Measurements from ENCODE around the gene RIT2.

The RIT2 gene

DNA sequence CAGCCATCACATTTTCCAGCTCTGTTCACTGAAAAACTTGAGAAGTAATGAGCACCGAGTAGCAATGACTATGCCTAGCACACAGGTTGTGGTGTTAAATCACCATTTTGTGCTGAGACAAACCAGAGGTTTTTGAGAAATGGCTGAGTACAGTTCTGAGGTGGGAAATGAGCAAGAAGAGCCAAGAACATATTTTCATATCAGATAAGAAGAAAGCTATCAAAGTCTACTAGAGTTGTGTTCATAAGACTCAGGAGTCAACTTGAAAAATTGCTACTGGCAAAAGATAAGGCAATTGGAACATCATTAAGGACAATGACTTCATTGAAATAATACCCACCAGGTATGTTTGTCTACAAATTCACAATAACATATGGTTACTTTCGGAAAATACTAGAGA is 108.1 kb downstream of the RIT2 start:
- DNase-seq = no peak

DNA sequence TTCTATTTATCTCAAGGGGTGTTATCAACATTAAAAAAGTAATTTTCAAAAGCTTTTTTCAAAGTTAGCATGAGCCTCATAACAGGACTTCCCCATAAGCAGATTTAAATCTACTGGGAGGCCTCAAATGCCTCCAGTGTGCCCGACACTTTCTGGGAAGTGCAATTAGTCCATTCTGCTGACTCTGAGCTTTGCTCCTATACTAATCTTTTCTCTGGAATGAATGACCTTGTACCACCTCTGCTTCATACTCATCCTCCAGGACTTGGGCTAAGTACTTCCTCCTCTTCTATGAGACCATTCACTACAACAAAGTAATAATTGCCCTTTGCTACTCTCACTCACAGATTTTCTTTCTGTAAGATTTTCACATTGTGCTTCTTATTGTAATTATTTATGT is 111.1 kb downstream of the RIT2 start:
- no peak for DNase-seq

DNA sequence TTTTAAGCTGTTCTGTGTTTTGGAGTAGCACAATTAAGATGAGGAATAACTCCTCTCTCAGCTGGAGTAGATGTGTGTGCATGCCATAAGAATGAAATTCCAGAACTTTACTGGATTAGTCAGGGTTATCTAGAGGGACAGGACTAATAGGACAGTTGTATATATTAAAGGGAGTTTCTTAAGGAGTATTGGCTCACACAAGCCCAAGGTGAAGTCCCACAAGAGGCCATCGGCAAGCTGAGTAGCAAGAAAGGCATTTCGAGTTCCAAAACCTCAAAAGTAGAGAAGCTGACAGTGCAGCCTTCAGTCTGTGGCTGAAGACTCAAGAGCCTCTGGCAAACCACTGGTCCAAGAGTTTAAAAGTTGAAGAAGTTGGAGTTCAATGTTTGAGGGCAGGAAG is 113.7 kb downstream of the RIT2 start:
- no peak for DNase-seq

DNA sequence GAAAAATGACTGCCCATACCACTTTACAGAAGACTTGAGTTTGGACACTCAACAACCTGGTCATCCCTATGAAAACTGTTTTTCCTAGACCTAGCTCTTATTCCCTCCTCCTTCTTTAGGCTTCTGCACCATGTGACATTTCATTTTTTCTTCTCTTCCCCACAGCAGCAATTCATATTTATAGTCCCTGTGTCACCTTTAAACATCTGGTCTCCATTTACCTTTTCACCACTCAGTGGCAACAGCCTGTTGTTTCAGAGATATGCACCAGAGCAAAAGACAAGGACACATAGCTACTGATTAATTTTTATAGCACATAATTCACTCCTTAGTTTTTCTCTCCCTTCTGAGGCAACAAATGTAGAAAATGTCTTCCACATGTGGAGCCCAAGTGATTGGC is 118.7 kb downstream of the RIT2 start:
- no peak for DNase-seq

DNA sequence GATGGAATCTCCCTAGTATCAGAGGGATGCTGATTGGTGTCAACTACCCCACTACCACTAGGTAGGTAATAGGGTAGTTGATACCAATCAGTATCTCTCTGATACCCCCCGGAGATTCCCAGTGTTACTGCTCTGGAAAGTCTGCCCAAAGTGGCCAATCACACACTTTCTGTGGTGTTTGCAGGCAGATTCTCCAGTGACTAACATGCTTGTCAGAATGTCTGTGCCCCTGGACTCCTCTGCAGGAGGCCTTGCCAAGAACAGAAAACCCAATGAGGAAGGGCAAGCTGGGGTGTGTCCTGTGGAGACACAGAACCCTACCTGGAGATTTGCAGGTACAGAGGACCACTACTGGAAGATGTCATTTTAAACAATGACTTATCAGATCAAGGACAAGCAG is 135.1 kb downstream of the RIT2 start:
- no peak for DNase-seq

DNA sequence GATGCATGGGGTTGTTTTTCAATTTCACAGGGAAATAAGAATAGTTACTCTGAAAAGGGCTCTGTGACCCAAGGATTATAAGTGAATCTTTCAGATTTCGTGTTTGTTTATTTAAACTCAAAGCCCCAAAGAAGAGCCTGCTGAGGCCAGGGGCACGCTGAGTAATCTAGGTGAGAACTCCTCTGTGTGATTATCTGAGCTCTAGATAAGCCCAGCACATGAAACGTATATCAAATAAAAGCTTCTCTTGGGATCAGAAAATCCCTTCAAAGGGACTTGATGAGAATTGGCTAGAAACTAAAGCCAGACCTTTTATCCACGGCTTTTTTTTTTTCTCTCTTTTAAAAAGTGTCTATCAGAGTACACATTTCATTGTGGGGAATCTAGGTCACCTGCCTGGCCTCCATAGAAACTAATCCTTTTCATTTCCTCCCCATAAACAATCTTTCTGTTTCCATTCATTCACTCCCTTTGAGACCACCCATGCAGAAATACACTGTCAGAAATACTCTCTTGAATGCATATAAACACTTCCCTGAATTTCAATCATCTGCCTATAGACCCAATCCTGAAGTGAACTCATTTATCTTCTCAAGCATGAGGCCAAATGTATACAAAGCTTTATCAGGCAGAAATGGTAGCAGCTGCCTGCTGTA is 137.4 kb downstream of the RIT2 start:
- no peak for DNase-seq

DNA sequence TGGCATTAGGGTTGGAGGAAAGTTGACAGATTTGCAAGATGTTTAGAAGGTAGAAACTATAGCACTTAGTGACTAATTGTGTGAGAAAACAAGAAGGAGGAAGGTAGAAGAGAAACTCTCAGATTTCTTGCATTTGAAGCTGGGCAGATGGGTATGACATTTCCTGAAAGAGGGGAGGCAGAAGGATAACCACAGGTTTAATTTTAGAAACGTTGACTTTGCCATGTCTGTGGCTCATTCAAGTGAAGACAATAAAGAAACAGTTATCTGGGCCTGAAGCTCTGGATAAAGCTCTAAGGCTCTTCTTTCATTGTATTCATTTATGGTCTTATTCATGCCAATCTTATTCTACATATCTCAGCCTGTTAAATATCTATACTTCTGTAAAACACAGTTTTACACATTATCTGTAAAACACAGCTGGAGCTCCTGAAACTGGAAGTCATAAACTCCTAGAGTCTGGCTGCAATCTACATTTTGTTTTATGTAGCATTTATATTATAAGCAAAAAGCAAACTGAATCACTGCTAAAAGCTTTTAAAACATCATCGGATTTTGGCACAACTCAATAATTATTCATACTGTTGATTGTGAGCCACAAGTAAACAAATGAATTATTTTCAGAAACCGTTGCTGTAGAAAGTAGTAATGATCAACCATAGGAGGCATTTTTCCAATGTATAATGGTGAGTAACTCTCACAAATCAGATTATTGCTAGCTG is 138.5 kb downstream of the RIT2 start:
- no peak for DNase-seq

DNA sequence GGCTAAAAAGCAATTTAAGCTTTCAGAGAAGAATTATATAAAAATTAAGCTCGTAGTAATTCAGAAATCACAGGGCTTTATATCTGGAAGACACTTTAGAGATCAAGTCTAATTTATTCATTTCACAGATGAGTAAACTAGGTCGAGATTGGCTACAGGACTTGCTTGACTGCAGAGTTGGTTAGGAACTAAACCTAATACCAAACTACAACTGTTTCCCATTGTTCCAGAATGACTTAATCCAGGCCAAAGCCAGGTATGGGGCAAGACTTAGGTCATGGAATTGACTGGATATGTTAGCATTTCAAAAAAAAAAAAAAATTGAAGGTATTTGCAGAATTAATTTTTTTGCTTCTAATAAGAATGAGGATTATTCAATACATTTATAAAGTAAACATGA is 146.1 kb downstream of the RIT2 start:
- no peak for DNase-seq

DNA sequence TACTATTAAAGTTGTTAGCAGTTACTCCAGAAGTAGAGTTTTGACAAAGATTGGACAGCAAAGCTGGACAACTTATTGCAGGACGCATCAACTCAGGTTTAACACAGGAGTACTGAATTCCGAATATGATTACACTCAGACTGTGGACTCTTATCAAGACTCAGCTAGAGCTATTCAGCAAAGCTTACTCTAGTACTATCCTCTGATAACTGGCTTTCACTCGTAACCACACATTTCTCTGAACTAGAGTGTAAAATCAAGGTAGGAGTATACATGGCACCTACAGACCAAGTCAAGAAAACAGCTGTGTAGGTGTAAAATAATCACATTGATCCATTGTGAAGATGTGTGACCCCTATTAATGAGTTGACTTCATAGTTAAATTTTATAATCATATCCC is 154.2 kb downstream of the RIT2 start:
- DNase-seq = no peak

DNA sequence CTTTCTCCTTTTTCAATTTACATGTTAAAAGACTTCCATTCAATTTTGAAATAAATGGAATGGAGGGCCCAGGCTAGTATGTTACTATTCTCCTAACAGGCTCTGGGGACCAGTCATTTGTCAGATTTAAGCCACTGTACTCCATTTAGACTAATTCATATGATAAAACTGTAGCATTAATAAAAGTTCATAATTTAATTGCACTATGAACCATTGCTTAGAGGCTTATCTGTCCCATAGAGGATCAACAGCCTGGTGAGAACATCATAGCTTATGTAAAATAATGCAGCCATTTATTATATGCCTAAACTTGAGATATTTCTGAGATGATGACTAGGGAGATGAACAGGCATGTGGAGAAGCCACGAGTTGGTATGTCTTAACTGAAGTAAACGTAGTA is 156.0 kb downstream of the RIT2 start:
- no peak for DNase-seq

DNA sequence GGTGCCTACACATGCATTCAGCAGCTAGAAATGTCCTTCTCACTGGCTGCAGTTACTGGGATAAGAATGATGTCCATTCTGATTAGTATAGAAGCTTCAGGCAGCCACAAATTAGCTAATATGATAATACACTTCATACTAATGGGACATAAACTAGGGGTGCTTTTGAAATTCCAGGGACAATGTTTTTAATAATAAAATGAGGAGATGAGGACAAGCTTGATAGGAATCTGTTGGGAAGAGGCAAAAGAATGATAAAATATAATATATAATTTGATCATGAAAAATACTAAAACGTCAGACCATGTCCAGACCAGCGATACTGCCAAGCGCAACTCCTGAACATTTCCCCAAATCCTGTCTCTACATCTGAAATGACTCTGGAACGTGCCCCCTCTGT is 157.1 kb downstream of the RIT2 start:
- no peak for DNase-seq

DNA sequence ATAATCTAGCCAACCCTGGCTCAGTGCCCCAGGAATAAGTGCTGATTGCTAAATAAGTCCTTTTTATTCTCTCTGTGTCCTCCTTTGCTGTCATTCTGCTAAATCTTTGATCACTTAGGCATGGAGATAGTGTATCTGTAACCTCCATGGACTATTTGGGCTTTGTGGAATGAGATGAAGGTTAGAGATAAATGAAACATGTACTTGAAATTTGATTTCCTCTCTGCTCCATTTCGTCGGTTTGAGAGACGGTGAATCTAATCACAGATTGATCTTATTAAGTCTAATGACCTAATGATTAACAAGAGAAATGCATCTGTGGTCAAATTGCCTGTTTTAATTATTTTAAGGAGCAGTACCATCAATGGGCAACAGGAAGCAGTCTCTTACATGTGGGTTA is 159.2 kb downstream of the RIT2 start:
- DNase-seq = no peak

DNA sequence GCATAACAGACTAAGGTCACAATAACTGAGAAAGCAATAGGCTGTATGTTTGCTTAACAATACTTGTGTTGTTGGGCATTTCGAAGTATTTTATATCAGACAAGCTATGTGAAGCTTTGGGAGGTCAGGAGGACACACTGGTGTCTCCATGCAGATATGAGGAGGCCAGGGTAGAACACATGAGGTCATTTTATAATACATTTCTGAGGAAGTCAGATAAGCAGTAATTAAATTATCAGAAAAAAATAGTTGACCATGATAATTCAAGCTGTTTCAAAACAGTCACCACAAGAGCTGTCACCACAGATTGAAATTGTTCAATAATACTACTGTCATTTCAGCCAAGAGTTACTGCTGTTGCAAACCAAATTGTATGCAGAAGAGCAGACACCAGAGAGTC is 160.6 kb downstream of the RIT2 start:
- DNase-seq = no peak

DNA sequence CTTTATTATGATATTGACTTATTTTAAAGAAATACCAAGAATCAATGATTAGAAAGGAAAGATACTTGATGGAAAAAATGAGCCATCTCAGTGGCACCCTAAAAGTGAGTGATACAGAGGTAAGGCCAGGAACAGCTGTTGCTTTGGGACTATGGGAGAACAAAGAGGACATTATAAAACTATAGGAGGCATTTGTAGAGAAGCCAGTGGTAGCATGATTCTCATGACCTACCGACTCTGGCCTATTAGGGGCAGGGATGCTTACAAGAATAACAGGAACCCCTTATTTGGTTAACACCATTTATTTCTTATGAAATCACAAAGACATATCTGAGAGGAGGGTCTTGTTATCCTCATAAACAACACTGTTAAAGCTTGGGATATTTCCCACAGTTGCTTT is 162.2 kb downstream of the RIT2 start:
- DNase-seq = no peak

DNA sequence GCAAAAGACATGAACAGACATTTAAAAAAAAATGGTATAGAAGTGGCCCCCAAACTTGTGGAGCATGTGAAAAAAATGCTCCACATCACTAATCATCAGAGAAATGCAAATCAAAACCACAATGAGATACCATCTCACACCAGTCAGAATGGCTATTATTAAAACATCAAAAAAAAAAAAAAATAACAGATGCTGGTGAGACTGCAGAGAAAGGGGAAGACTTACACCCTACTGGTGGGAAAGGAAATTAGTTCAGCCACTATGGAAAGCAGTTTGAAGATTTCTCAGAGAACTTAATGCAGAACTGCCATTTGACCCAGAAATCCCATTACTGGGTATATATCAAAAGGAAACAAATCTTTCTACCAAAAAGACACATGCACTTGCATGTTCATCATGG is 164.8 kb downstream of the RIT2 start:
- DNase-seq = no peak

DNA sequence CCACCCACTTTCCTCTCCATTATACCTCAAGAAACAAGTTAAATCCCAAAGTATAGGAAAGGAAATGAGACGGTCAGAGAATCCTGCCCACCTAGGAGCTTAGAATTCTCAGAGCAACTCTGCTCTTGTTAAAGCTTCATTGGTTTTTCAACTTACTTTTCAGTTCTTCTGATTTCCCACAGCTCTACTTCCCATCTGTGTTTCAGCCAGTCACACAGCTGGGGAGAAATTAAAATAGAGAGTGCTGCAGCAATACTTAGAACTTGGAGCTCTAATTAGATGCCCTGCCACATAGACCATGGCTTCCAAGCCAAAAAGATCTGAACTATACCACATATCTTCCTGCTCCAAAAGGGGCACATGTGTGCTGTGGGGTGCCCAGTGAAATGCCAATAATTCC is 166.7 kb downstream of the RIT2 start:
- no peak for DNase-seq

DNA sequence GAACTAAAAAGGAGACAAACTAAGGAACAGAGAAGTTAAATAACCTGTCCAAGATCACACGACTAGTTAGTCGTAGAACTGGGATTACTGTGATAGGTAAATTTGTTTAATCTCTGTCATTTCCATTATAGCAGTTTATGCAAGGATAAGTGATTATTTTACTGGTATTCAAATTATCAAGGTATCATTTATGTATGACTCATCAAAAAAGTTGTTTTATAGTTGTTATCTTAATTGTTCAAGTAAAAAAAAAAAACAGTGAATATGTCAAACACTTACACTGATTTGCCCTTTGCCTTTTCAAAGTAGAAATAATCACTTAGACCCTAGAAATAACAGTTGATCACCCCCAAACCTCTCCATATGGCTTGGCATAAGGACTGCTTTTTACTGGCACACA is 173.6 kb downstream of the RIT2 start:
- no peak for DNase-seq

DNA sequence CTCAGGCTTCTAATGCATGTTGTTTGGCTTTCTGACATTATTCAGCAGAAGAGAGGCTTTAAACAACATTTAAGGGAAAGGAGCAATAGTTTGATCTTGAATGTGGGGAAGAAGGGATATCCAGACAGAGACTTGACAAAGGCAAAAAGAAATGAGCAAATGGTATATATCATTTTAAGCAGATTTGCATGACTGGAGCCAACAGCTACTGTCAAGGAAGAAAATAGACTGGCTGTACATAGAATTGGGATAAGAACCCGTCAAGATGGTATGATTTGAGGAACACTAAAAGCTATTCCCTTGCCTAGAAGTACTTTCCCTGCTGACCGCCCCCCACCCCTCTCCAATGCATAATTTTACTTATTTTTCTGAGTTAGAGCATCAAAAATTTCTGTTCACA is 174.5 kb downstream of the RIT2 start:
- DNase-seq = no peak

DNA sequence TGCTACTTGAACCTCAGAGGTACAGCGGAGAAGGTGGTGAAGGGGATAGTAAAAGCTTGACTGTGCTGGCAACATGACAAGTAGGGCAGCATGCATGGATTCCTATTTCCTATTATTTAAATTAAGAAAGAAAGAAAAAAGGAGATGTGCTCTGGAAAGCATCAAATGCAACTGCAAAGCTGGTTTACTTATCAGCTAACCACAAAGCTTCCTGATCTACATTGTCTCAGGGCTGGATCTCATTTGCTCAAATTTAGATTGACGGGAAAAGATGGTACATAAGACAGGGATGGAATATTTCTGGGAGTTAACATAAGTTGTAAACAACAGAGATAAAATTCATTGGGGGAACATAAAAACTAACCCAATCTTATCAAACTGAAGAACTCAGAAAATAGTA is 178.0 kb downstream of the RIT2 start:
- DNase-seq = no peak

DNA sequence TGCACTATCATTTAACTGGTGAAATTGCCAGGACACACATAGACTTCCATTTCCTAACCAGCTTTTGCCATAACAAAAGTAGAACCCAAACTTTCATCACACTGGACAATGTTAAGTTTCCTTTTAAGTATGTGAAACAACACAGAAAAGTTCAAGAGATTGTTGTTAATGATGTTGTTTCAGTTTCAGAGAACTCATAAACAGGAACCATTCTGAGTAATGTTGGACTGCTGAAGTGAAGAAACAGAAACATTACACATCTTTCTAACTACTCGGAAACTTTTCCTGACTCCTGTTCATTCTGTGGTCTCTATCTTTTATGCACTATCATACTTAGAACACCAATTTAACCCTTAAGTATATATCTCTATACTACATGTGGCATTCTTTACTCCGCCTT is 179.2 kb downstream of the RIT2 start:
- no peak for DNase-seq

DNA sequence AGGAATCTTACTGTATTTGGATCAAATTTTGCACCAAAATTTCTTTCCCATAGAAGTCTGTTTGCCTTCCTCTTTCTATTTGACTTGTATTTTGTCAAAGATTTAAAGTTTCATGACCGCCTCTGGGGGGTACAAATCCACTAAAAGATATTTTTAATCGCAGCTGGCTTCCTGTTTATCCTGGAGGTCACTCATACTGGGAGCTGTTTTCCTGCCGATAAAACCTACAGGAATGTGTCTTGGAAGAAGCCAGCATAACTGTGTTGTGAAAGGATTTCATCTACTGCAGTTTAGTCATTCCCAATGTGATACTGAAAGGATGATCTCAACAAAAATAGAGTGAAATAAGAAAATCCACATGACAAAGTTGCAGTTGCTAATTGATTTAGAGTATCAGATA is 184.0 kb downstream of the RIT2 start:
- DNase-seq = no peak

DNA sequence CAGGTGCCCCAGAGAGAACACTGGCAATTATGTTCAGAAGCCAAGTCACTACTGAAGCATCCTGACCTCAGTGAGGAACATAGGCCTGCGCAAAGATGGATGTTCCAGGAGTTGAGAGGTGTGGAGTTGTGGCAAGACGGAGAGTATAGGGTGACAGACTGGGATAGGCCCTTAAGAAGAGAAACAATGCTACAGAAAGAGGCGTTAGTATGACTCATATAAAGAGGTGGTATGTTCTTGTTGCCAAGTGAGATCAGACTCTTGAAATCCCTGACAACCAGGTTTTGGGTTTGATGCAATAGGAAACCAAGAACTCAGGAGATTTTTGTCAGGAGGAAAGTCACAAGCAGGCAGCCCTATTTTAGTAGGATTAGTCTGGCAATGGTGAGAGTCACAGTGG is 185.6 kb downstream of the RIT2 start:
- no peak for DNase-seq

DNA sequence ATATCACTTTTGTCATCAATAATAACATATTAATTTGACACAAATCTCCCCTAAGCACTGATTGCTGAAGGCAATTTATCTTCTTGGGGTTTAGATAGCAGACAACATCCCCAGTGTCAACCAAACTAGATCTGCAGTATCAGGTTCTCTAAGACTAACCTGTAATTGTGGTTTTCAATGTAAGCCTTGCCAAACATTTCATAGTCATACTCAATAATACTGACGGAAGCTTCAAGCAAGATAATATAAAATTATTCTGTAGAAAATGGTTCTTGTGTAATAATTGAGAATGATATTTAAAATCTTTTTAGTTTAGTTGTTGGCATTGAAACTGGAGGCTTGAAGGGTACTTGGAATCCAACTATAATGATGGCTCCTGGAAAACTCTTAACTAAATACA is 186.3 kb downstream of the RIT2 start:
- DNase-seq = no peak

DNA sequence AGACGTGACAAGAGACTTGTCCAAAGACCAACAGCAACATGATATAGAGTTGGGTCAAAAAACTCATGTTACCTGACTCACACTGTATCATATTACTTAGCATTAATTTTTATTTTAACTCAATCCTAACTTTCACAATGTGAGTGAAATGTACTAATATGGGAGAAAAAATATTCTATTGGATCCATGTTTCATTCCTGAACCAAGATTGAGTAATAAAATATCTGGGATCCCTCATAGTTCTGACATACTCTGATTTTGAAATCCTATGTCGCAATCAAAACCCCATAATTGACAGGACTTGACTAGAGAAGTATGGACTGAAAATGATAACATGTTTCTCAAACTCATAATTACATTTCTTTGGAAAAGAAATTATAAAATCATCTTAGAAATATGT is 190.4 kb downstream of the RIT2 start:
- DNase-seq = no peak

DNA sequence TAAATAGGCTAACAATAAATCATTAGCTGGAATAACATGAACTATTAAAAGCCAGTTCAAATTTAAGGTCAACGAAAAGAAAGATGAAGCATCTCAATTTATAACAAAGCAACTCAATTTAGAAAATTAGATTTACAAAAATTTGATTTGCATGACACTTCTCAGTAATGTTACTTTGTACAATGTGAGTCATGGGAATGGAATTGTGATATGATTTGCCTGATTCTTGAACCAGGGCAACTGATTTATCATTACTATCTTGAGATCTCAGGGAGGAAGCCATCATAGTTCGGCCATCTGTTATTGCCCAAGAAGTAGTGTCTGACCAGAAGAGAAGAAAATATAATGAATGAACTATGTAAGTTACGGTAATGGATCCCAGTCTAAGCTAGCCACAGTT is 193.1 kb downstream of the RIT2 start:
- DNase-seq = no peak

Measured in activated CD4-positive, alpha-beta T cell treated with anti-CD3 and anti-CD28 coated beads, Interleukin-2, amount 50 U/mL, for 1 hour (primary cell).